H1 (cell line): ENCODE data around the gene EPHA8. TPM values are rescaled to one million over a fixed set of nuclear protein-coding genes. Genes with fewer than 3 reads are reported as not detected.

Experiments
- CTCF ChIA-PET: fragments of 300-600 bp; sonication (Branson Sonifier 250); formaldehyde crosslinking; loops from one replicate; lab custom pipeline; 2021; ENCODE audit not compliant: partially characterized antibody; lab: Charles Lee
- POLR2A ChIA-PET: fragments of 300-600 bp; sonication (Branson Sonifier 250); formaldehyde crosslinking; loops from one replicate; lab custom pipeline; 2021; ENCODE audit warnings: inconsistent platforms; ENCODE audit not compliant: partially characterized antibody; lab: Charles Lee
- DNase-seq, 2 experiments: peaks; one replicate each; pipeline versions ENCODE4 v3.0.0 to v3.0.0-alpha.2; 2010 to 2022; ENCODE audit warnings: low spot score in 2 of 2, low read depth in 1 of 2, mixed read lengths in 1 of 2
- FAIRE-seq: peaks from 2 replicates; lab custom pipeline; 2011; peaks lifted over from hg19 to GRCh38; lab: Jason Lieb, UNC
- H2AFZ ChIP-seq: 2 replicates; pipeline ENCODE4 v1.8.1; 2012; ENCODE audit warnings: low read length, inconsistent platforms
- H2AK5ac ChIP-seq: 2 replicates; pipeline ENCODE4 v1.6.1; 2013; ENCODE audit warnings: low read depth, low read length
- H2BK120ac ChIP-seq: replicated peaks from 2 replicates; pipeline ENCODE3; 2013; ENCODE audit warnings: low read depth, low read length, inconsistent platforms
- H2BK12ac ChIP-seq: 2 replicates; pipeline ENCODE4 v1.6.1; 2013; ENCODE audit warnings: low read depth, low read length
- H2BK15ac ChIP-seq: 2 replicates; pipeline ENCODE4 v1.6.1; 2013; ENCODE audit warnings: low read length
- H2BK20ac ChIP-seq: 2 replicates; pipeline ENCODE4 v1.6.1; 2013; ENCODE audit warnings: low read length
- H2BK5ac ChIP-seq: 2 replicates; pipeline ENCODE4 v1.6.1; 2013; ENCODE audit warnings: low read depth, low read length
- H3K14ac ChIP-seq: 2 replicates; pipeline ENCODE4 v1.6.1; 2013; ENCODE audit warnings: inconsistent platforms; ENCODE audit not compliant: insufficient read length
- H3K18ac ChIP-seq: 2 replicates; pipeline ENCODE4 v1.6.1; 2013; ENCODE audit warnings: low read length; ENCODE audit errors: extremely low read depth
- H3K23ac ChIP-seq: 2 replicates; pipeline ENCODE4 v1.6.1; 2013; ENCODE audit warnings: inconsistent platforms; ENCODE audit not compliant: insufficient read length
- H3K23me2 ChIP-seq: 2 replicates; pipeline ENCODE4 v1.6.1; 2013; ENCODE audit warnings: low read depth, low read length
- H3K27ac ChIP-seq: 2 replicates; pipeline ENCODE4 v1.6.1; 2011; ENCODE audit warnings: low read depth, low read length, inconsistent platforms
- H3K27me3 ChIP-seq, 4 experiments: replicated peaks in 1 of 4; 1 replicate in 1 of 4; 2 replicates in 3 of 4; pipeline versions ENCODE4 v1.6.1 to v1.8.1; 2011 to 2013; ENCODE audit warnings: low read length in 3 of 4, mild to moderate bottlenecking in 3 of 4, inconsistent platforms in 2 of 4, mixed read lengths in 2 of 4, moderate library complexity in 1 of 4; ENCODE audit not compliant: control insufficient read depth in 3 of 4, insufficient read depth in 3 of 4; ENCODE audit errors: extremely low read depth in 1 of 4
- H3K36me3 ChIP-seq, 4 experiments: 2 replicates each; pipeline versions ENCODE4 v1.6.1 to v1.8.1; 2011 to 2013; ENCODE audit warnings: mild to moderate bottlenecking in 4 of 4, low read length in 3 of 4, moderate library complexity in 2 of 4, control low read depth in 1 of 4, inconsistent platforms in 1 of 4; ENCODE audit not compliant: insufficient read depth in 4 of 4, control insufficient read depth in 2 of 4
- H3K4ac ChIP-seq: replicated peaks from 2 replicates; pipeline ENCODE3; 2013; ENCODE audit warnings: low read length, low read depth, mixed read lengths, inconsistent platforms; ENCODE audit not compliant: insufficient read length
- H3K4me1 ChIP-seq, 4 experiments: replicated peaks in 1 of 4; 1 replicate in 1 of 4; 2 replicates in 3 of 4; pipeline versions ENCODE4 v1.6.1 to v1.8.1; 2011 to 2013; ENCODE audit warnings: low read length in 3 of 4, inconsistent platforms in 2 of 4, mixed read lengths in 1 of 4; ENCODE audit not compliant: insufficient read depth in 4 of 4, control insufficient read depth in 3 of 4
- H3K4me2 ChIP-seq, 2 experiments: 2 replicates each; pipeline versions ENCODE4 v1.6.1 to v1.8.1; 2011 to 2013; ENCODE audit warnings: low read depth in 2 of 2, low read length in 2 of 2, control low read depth in 1 of 2, inconsistent platforms in 1 of 2, mild to moderate bottlenecking in 1 of 2; ENCODE audit not compliant: insufficient read depth in 1 of 2
- H3K4me3 ChIP-seq, 4 experiments: fragments of 200-600, 300-600 bp in 1 of 4; sonication (generic), shearing (Covaris generic), sonication (Bioruptor Twin) in 1 of 4; 2 replicates each; pipeline versions ENCODE4 v1.5.1 to v1.8.1; 2011 to 2016; ENCODE audit warnings: low read length in 4 of 4, low read depth in 3 of 4, control low read depth in 2 of 4, inconsistent platforms in 2 of 4, mild to moderate bottlenecking in 2 of 4, mixed read lengths in 1 of 4, moderate library complexity in 1 of 4; ENCODE audit not compliant: insufficient read depth in 2 of 4; ENCODE audit errors: extremely low read depth in 1 of 4
- H3K56ac ChIP-seq: replicated peaks from 2 replicates; pipeline ENCODE3; 2013; ENCODE audit warnings: low read depth, mild to moderate bottlenecking, mixed read lengths, low read length, inconsistent platforms; ENCODE audit not compliant: insufficient read length
- H3K79me1 ChIP-seq: 2 replicates; pipeline ENCODE4 v1.6.1; 2013; ENCODE audit warnings: low read depth, low read length, control low read depth
- H3K79me2 ChIP-seq, 2 experiments: 2 replicates each; pipeline versions ENCODE4 v1.6.1 to v1.8.1; 2012 to 2013; ENCODE audit warnings: low read length in 2 of 2, mild to moderate bottlenecking in 2 of 2, inconsistent platforms in 1 of 2; ENCODE audit not compliant: insufficient read depth in 2 of 2, control insufficient read depth in 1 of 2
- H3K9ac ChIP-seq, 4 experiments: replicated peaks in 1 of 4; 1 replicate in 1 of 4; 2 replicates in 3 of 4; pipeline versions ENCODE4 v1.6.1 to v1.8.1; 2011 to 2013; ENCODE audit warnings: low read depth in 3 of 4, low read length in 3 of 4, control low read depth in 2 of 4, mild to moderate bottlenecking in 2 of 4, moderate library complexity in 2 of 4, inconsistent platforms in 1 of 4; ENCODE audit errors: extremely low read depth in 1 of 4
- H3K9me3 ChIP-seq, 2 experiments: 2 replicates each; pipeline versions ENCODE4 v1.6.1 to v1.8.1; 2012 to 2013; ENCODE audit warnings: mild to moderate bottlenecking in 2 of 2, moderate library complexity in 2 of 2, control low read depth in 1 of 2, inconsistent platforms in 1 of 2, low read depth in 1 of 2, low read length in 1 of 2, mixed read lengths in 1 of 2; ENCODE audit not compliant: insufficient read depth in 2 of 2
- H4K20me1 ChIP-seq, 2 experiments: replicated peaks in 1 of 2; 2 replicates each; pipeline versions ENCODE3 to v1.8.1; 2011 to 2013; ENCODE audit warnings: inconsistent platforms in 2 of 2, low read length in 2 of 2, mild to moderate bottlenecking in 1 of 2; ENCODE audit not compliant: insufficient read depth in 2 of 2, control insufficient read depth in 1 of 2
- H4K5ac ChIP-seq: 2 replicates; pipeline ENCODE4 v1.6.1; 2013; ENCODE audit warnings: low read length, low read depth, mixed read lengths, inconsistent platforms; ENCODE audit not compliant: insufficient read length
- H4K8ac ChIP-seq: 2 replicates; pipeline ENCODE4 v1.8.0; 2013; ENCODE audit warnings: mild to moderate bottlenecking, moderate library complexity, low read length, inconsistent platforms; ENCODE audit not compliant: insufficient read depth; ENCODE audit errors: extremely low read depth
- H4K91ac ChIP-seq: replicated peaks from 2 replicates; pipeline ENCODE3; 2013; ENCODE audit warnings: low read length, mixed read lengths, inconsistent platforms; ENCODE audit not compliant: insufficient read length
- ATF3 ChIP-seq: IDR thresholded peaks from 2 replicates; pipeline ENCODE4 v1.6.1; 2011; ENCODE audit warnings: low read depth, mild to moderate bottlenecking, low read length; ENCODE audit not compliant: insufficient read depth
- JUND ChIP-seq: IDR thresholded peaks from 2 replicates; pipeline ENCODE4 v1.6.1; 2011; ENCODE audit warnings: mild to moderate bottlenecking, improper control_type of control experiment, low read length
- POLR2AphosphoS5 ChIP-seq: IDR thresholded peaks from 2 replicates; pipeline ENCODE4 v1.6.1; 2011; ENCODE audit warnings: low read depth, low read length
- SIX5 ChIP-seq: IDR thresholded peaks from 2 replicates; pipeline ENCODE4 v1.6.1; 2011; ENCODE audit warnings: mild to moderate bottlenecking, low read depth, low read length
- SP1 ChIP-seq: IDR thresholded peaks from 2 replicates; pipeline ENCODE4 v1.6.1; 2011; ENCODE audit warnings: low read depth, low read length
- YY1 ChIP-seq: IDR thresholded peaks from 2 replicates; pipeline ENCODE4 v1.6.1; 2011; ENCODE audit warnings: low read depth, mild to moderate bottlenecking, low read length
- WGBS, 2 experiments: shearing (Covaris generic) in 1 of 2; methylation state at CpG; one replicate each; pipeline versions ENCODE4 v1.1.6 to v1.1.7; 2013 to 2015; ENCODE audit warnings: low lambda C conversion rate in 2 of 2, mixed read lengths in 2 of 2, inconsistent platforms in 1 of 2, low coverage in 1 of 2, missing lambda C conversion rate in 1 of 2; ENCODE audit not compliant: insufficient replicate concordance in 2 of 2, insufficient coverage in 1 of 2, insufficient read length in 1 of 2; ENCODE audit errors: extremely low coverage in 1 of 2, missing lambda C conversion rate in 1 of 2; 5-methylcytosine and 5-hydroxymethylcytosine counted together
- polyA plus RNA-seq, 7 experiments: library from polyadenylated mRNA; depleted of rRNA in 3 of 7; stranded (reverse) in 5 of 7; unstranded in 2 of 7; fragments of >200 nt in 5 of 7; fragments of 200-250 nt in 2 of 7; gene quantifications; 1 replicate in 5 of 7; 2 replicates in 1 of 7; 4 replicates in 1 of 7; pipeline versions ENCODE4 v1.2.1 to v1.2.3, GENCODE V29; 2011 to 2013; ENCODE audit warnings: missing spikeins in 2 of 7, mixed read lengths in 2 of 7
- total RNA-seq: library from RNA; stranded (reverse); fragmentation: NEBNext Ultra II Directional; extraction: Animal tissue kit (Norgen Biotek cat#: 25700); gene quantifications from 2 replicates; pipeline ENCODE4 v1.2.1, GENCODE V29; 2021

Gene EPHA8
- total and polyA plus RNA-seq, 2 of the 8 experiments (the other 6 are each of a cell fraction or from before 2014, with no cell fraction given), result 4.0 to 8.4 TPM

GRCh38 chr1:22540337-22540736, 23.0 kb upstream of the EPHA8 start:
- Histone ChIP-seq H3K56ac (no peak overlapping the region), H3K18ac (no peak overlapping the region), H3K36me3 (no peaks in the 10 kb centered on the region), H4K5ac (no peak overlapping the region), H3K4ac (no peak overlapping the region), H3K4me1 (no peaks in the 10 kb centered on the region; a peak in 1 of 7 replicates), H3K23ac (no peak overlapping the region), H3K4me3 (no peak overlapping the region), H2AK5ac (no peak overlapping the region), H3K27ac (no peak overlapping the region), H3K14ac (no peak overlapping the region), H3K23me2 (no peaks in the 10 kb centered on the region), H4K91ac (no peak overlapping the region), H3K9ac (no peak overlapping the region), H2BK5ac (no peak overlapping the region), H2AFZ (no peak overlapping the region), H2BK12ac (no peak overlapping the region), H3K27me3 (no peaks in the 10 kb centered on the region), H2BK15ac (no peak overlapping the region), H3K79me1 (no peaks in the 10 kb centered on the region), H2BK120ac (no peak overlapping the region), H2BK20ac (no peak overlapping the region), H3K9me3 (no peaks in the 10 kb centered on the region), H4K8ac (no peak overlapping the region), H4K20me1 (no peaks in the 10 kb centered on the region), H3K4me2 (no peak overlapping the region), H3K79me2 (no peaks in the 10 kb centered on the region)
- FAIRE-seq (no peak), DNase-seq (no peak)
- CTCF ChIA-PET, result interaction anchor here (1.0 to 1.5 kb wide), 3 partner anchors 11 to 119 kb away, joined by 3 read pairs; no protein-coding TSS in a partner anchor
- POLR2A ChIA-PET, result interaction anchor here (0.6 to 1.2 kb wide), 3 partner anchors 34 to 365 kb away, joined by 3 to 4 read pairs (median 3); no protein-coding TSS in a partner anchor
- 84% methylated on average over 5 of the region's 5 CpGs; no CpG with 5 or more reads in 1 of the 2 experiments for WGBS, 2 experiments
- TF ChIP-seq SIX5, result no peak
- TF ChIP-seq POLR2AphosphoS5, result no peak
- TF ChIP-seq JUND, result no peak
- TF ChIP-seq YY1, result no peak
- TF ChIP-seq SP1, result no peak
- no peak for TF ChIP-seq ATF3
